ENCODE results near the gene CNBD2.

- TF ChIP-seq CTCF (IDR thresholded peaks at IDR 0.05; ENCODE audit: poor library complexity, severe bottlenecking) (no peak), EP300 (conservative IDR thresholded peaks at IDR 0.05; ENCODE audit: poor library complexity, severe bottlenecking) (no peak), EZH2 (IDR thresholded peaks at IDR 0.05; ENCODE audit: borderline replicate concordance, insufficient read depth, low read length, poor library complexity, severe bottlenecking) (no peak)
These were observed 42.4 kb downstream of the CNBD2 start for GRCh38 chr20:36010825-36011224.

Data from neural cell (in vitro differentiated cells).